Fibroblast of lung (primary cell): ENCODE data around the gene NF1.

Source experiments
- CTCF ChIP-seq, 2 donors: IDR thresholded peaks in 1 of 2; conservative IDR thresholded peaks in 1 of 2; 1 replicate in 1 of 2; 2 replicates in 1 of 2; pipeline ENCODE4 v1.5.1; 2011 to 2012; ENCODE audit warnings: low read length in 2 of 2, control low read depth in 1 of 2, inconsistent platforms in 1 of 2, low read depth in 1 of 2, mild to moderate bottlenecking in 1 of 2
- EZH2 ChIP-seq: IDR thresholded peaks from 2 replicates; pipeline ENCODE4 v1.5.1; 2012; ENCODE audit warnings: low read length, control low read depth, mild to moderate bottlenecking; ENCODE audit errors: missing control alignments

GRCh38 chr17:31425282-31426040 is 330.7 kb downstream of the NF1 start:
- no peak for TF ChIP-seq CTCF (conservative IDR thresholded peaks at IDR 0.05 in 1 of 2, IDR thresholded peaks at IDR 0.05 in 1 of 2; ENCODE audit: low read depth in 1 of 2, low read length in 2 of 2)
- TF ChIP-seq EZH2 = no peak
